Left colon (tissue), 2 donors: ENCODE measurements around the gene CHD2. TPM values are rescaled to one million over a fixed set of nuclear protein-coding genes. Genes with fewer than 3 reads are reported as not detected.
"Not testable (repeated sequence)": the region's sequence is repeated elsewhere in the genome, so short reads cannot be mapped to it uniquely, and the experiment has no call there.

Experiments
- ATAC-seq: fragments of 200-7000 bp; cut with Tn5 transposase; one replicate; pipeline ENCODE4 v1.9.1; 2020; ENCODE audit warnings: mild to moderate bottlenecking, moderate library complexity
- DNase-seq, 2 donors: peaks; one replicate each; pipeline ENCODE4 v3.0.0-alpha.2; 2020
- intact Hi-C, 2 donors: fragments of 100-400 bp; cut with DNase I in 1 of 2; cut with micrococcal nuclease in 1 of 2; formaldehyde crosslinking; loops; one replicate each; pipeline versions ENCODE4 v1.11.2 to v1.14.0; 2022; cut with DNase I, micrococcal nuclease
- total RNA-seq, 2 donors: library from RNA; stranded (reverse); fragmentation: NEBNext Ultra II Directional; extraction: Animal tissue kit (Norgen Biotek cat#: 25700); gene quantifications; one replicate each; pipeline ENCODE4 v1.2.1, GENCODE V29; 2021
- donor health status: DM: no; HTN: no; CAD: no.
- donor health status: DM: yes; HTN: yes; CAD: no.

The CHD2 gene
- total RNA-seq, 2 donors from 2014 or later = 85.7 to 86.9 TPM

GRCh38 chr15:92902737-92903593 is 2.8 kb downstream of the CHD2 start:
- DNase-seq (no peak), ATAC-seq (peak; percentile 15)
- intact Hi-C loops = no loop called here

DNA sequence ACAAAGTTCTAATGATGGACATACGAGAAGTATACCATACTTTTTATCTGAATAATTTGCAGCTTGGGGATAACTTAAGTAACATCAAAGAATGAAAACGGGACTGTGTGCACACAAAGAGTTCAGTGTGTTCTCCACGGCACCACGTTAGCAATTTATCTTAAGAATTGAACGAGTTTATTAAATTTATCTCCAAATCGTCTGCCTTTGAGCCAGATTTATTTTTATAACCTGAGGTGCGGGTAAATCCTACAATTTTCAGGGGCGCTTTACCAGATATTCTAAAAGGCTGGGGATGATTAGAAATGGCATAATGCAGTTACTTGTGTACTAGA is 3.5 kb downstream of the CHD2 start:
- intact Hi-C loops = no loop called here
- ATAC-seq (no peak), DNase-seq (no peak)

GRCh38 chr15:92903966-92904721 is 4.0 kb downstream of the CHD2 start:
- DNase-seq = peak; percentile 98
- intact Hi-C loops = no loop called here
- ATAC-seq = peak; percentile 79

DNA sequence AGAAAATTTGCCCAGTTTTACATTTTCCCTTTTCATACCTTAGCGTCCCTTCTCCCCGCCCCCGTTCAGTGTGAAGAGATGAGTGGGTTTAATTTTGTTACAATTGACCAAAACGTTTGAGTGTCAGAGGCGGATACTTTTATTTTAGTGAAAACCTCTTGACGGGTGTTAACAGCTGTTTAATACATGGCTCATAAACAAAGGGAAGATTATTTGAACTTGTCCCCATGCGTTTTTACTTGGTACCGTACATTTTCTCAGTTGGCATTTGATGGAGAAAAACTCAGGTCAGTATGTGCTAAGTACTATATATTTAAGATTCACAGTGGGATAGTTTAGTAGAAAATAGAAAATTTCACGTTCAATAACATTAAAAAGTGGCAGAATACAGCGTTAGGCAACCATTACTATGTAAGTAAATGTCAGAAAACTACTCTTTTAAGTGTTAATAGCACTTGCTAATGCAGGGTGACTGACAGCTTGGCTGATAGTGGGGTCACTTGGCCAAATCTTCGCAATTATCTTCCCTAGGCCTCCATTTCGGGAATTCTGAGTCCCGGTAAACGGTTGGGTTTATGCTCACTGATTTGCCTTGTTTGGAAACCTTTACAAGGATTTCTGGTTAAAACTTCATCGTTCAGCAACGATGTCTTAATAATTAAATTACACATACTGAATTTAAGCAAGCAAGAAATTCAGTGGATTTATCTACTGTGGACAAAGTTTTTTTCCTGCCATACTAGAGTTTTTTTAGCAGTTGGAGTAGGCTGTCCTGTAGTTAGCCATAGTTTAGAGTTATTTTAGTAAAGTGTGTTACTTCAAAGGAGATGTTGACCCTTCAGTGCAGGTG is 4.8 kb downstream of the CHD2 start:
- ATAC-seq (no peak), DNase-seq (no peak)
- intact Hi-C loops = no loop called here

- DNase-seq = no peak
- ATAC-seq = no peak
- intact Hi-C loops = no loop called here
Observed at GRCh38 chr15:92906020-92906419, 5.9 kb downstream of the CHD2 start.

GRCh38 chr15:92906563-92907081 is 6.5 kb downstream of the CHD2 start:
- no peak for DNase-seq
- ATAC-seq = peak; percentile 32
- intact Hi-C loops = no loop called here

DNA sequence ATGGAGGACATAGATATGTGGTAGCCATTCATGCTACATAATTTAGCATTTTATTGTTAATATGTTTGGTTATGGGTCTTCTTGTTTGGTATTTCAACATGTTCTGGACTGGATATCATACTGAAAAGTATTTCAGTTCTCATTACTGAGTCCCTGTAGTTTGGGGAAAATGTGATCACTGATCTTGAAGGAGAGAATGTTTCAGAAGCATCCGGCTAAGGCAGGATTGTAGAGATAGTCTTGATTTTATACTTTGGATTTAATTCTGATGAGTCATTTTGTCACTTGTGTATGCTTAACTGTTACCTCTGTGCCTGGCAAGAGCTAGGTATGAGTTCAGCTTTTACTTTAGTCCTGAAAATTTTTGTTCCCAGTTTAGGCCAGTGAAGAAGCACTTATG is 7.1 kb downstream of the CHD2 start:
- ATAC-seq (no peak), DNase-seq (no peak)
- intact Hi-C loops = no loop called here

GRCh38 chr15:92907896-92908712 is 8.0 kb downstream of the CHD2 start:
- no peak for ATAC-seq
- intact Hi-C loops = no loop called here
- DNase-seq = no peak

GRCh38 chr15:92908713-92909057 is 8.6 kb downstream of the CHD2 start:
- ATAC-seq = no peak
- intact Hi-C loops = no loop called here
- no peak for DNase-seq

DNA sequence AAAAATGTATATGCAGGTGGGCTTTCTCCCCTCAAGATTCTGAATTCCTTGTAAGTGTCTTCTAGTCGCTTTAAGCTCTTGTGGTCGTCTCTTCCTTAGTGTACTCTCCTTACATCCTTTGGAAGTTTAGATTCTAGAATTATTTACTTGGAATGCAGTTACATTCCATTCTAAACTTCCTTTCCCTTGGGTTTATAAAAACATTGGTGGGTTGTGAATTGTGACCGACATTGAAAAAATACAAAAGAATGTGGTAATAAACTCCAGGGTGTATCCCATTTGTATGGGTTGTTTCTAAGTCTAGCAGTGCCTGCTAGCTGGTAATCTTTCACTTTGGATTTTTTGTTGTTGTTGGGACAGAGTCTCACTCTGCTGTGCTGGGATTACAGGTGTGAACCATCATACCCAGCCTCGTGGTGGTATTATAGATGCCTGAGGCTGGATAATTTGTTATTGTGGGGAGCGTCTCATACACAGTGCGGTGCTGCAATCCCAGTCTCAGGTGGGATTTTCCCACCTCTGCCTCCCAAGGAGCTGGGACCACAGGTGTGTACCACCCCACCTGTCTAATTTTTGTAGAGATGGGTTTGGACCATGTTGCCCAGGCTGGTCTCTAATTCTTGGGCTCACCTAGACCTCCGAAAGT is 9.1 kb downstream of the CHD2 start:
- intact Hi-C loops = no loop called here
- DNase-seq (no peak), ATAC-seq (no peak)

GRCh38 chr15:92910451-92910850 is 10.3 kb downstream of the CHD2 start:
- ATAC-seq = no peak
- intact Hi-C loops = loop anchor here in 1 of 2 donors (10.0 kb wide), 1 partner anchor 106 kb away; no protein-coding TSS in a partner anchor
- no peak for DNase-seq

- no peak for DNase-seq
- intact Hi-C loops = loop anchor here in 1 of 2 donors (10.0 kb wide), 1 partner anchor 109 kb away; no protein-coding TSS in a partner anchor
- no peak for ATAC-seq
Observed at GRCh38 chr15:92914103-92914499, 14.0 kb downstream of the CHD2 start.

- ATAC-seq (peak; percentile 60), DNase-seq (no peak)
- intact Hi-C loops = loop anchor here (5.0 to 10.0 kb wide), 2 partner anchors 110 to 112 kb away; no protein-coding TSS in a partner anchor
Observed at GRCh38 chr15:92914768-92915221, 14.7 kb downstream of the CHD2 start.

DNA sequence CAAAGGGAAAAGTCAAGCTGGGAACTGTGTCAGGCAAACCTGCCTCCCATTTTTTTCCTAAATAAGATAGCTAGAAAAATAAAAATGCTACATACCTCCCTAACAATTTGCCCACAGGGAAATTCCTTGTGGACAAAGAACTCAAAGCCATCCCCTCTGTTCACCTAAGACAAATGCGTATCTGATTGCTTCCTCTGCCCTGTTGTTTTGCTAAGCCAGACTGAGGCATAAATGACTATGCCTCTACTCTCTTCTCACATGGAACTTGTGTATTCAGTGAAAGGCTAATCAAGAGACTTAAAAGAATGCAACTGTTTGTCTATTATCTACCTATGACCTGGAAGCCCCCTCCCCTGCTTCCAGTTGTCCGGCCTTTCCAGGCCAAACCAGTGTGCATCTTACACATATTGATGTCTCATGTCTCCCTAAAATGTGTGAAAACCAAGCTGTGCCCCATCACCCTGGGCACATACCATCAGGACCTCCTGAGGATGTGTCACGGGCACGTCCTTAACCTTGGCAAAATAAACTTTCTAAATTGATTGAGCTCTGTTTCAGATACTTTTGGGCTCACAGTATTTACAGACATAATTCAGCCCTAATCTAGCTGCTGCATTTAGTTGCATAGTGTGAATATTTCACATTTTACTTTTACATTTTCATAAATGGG is 15.8 kb downstream of the CHD2 start:
- intact Hi-C loops = loop anchor here (5.0 to 10.0 kb wide), 2 partner anchors 111 to 114 kb away; no protein-coding TSS in a partner anchor
- no peak for DNase-seq
- no peak for ATAC-seq

DNA sequence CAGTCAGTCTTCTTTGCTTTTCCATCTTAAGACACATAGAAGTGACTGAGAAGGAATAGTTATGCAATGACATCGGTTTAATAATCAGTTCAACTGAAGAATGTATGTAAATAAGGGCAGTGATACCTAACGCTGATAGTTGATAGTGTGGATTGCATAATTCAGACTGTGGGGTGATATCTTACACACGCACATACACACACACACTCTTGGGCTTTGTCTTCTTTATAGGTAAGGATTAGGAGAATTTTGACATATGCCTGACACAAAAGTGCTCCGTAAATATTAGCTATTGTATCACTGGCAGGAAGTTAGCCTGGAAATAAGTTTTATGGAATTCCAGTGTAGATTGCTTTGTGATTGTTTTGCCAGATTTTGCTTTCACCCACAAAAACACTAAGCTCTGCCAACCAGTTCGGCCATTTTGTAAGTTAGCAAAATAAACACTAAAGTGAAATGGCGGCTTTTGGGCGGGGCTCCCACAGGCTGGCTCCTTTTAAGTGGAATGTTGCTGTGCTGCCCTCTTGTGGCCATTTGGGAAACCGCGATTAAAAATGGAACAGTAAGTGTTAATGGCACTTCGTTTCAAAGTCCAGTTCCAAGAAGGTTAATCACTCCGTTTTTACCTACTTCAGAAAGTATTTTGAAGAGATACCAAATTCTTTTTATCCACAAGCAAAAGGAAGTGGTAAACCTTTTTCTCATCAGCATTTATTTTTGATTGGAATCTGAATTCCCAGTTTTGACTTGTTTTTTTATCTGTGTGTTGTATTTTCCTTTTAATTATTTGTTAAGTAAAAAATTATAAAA is 17.7 kb downstream of the CHD2 start:
- DNase-seq (peak; percentile 93 to 98), ATAC-seq (peak; percentile 62)
- intact Hi-C loops = loop anchor here (5.0 to 10.0 kb wide), 2 partner anchors 113 to 116 kb away; no protein-coding TSS in a partner anchor

DNA sequence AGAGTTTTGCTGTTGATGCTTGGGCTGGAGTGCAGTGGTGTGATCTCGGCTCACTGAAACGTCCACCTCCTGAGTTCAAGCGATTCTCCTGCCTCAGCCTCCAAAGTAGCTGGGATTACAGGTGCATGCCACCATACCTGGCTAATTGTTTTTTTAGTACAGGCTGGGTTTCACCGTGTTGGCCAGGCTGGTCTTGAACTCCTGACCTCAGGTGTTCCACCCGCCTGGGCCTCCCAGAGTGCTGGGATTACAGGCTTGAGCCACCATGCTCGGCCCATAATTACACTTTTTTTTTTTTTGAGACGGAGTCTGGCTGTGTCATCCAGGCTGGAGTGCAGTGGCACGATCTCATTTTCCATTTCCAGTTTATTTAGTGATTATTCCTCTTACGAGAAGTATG is 18.8 kb downstream of the CHD2 start:
- not testable (repeated sequence) for ATAC-seq, DNase-seq
- intact Hi-C loops = loop anchor here (5.0 to 10.0 kb wide), 2 partner anchors 114 to 117 kb away; no protein-coding TSS in a partner anchor
